ENCODE data around the gene DGCR6L.

The DGCR6L gene

DNA sequence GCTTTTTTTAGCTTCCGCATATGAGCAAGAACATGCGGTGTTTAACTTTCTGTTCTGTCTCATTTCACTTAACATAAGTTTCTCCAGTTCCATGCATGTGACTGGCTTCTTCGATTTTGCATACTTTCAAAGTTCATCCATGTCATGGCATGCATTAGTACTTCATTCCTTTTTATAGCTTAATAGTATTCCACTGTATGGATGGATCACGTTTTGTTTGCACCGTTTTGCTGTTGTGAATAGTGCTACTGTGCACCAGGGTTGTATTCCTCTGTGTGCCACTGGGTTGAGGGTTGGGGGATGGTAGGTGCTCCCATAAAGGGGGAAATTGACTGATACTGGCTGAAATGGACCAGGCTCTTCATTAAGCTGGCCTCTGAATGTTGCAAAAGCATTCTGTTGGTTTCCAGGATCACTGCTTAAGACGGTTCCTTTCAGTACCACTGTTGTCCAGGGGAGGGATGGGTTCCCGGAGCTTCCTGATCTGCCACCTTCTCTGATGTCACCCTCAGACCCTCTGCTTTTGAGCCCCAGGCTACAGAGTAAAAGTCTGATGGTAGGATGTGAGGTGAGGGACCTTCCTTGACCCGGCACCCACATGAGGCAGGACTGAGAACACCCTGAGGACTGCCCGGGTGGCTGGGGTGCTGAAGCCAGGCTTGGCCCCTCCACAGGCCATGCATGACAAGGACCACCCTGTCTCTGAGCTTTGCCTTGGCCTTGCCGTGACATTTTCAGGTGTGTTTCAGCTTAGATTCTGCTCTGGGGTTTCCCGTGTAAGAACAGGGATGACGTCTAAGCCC lies 24.4 kb downstream of the DGCR6L start:
- Mint-ChIP-seq H3K27me3 (ENCODE audit: low read depth, poor library complexity) (peaks cover 83% of the 10 kb centered on the region), H3K27ac (no peak overlapping the region), H3K4me3 (no peak overlapping the region), H3K4me1 (peaks cover 17% of the 10 kb centered on the region), H3K9me3 (no peaks in the 10 kb centered on the region), H3K36me3 (ENCODE audit: low read depth) (no peaks in the 10 kb centered on the region)
- TF ChIP-seq CTCF (IDR thresholded peaks at IDR 0.05), result no peak
- no peak for DNase-seq

GRCh38 chr22:20292673-20293232 lies 27.1 kb downstream of the DGCR6L start:
- H3K4me1 Mint-ChIP-seq, result peaks cover 22% of the 10 kb centered on the region
- no peaks in the 10 kb centered on the region for H3K9me3 Mint-ChIP-seq
- TF ChIP-seq CTCF (IDR thresholded peaks at IDR 0.05), result no peak
- no peak overlapping the region for H3K27ac Mint-ChIP-seq
- H3K36me3 Mint-ChIP-seq (ENCODE audit: low read depth), result no peaks in the 10 kb centered on the region
- peaks cover 70% of the 10 kb centered on the region for H3K27me3 Mint-ChIP-seq (ENCODE audit: low read depth, poor library complexity)
- H3K4me3 Mint-ChIP-seq, result no peak overlapping the region
- DNase-seq, result no peak

DNA sequence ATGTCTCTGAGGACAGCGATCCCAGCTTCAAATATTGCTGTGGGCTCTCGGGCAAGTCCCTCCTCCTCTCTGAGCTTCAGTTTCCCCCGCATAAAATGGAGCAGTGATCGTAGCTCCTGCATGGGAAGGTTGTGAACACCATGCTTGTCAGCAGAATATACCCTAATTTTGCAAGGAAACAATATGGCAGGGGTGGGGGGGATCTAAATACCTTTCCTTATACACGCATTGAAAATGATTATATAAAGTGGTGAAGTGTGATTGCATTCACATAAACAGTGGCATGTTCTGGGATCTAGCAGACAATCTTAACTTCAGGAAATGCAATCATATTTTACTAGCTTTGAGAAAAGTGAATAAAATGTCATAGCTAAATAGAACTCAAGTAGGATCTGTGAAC lies 27.8 kb downstream of the DGCR6L start:
- peaks cover 22% of the 10 kb centered on the region for H3K4me1 Mint-ChIP-seq
- no peak for DNase-seq
- H3K27ac Mint-ChIP-seq, result no peak overlapping the region
- no peak for TF ChIP-seq CTCF (IDR thresholded peaks at IDR 0.05)
- H3K27me3 Mint-ChIP-seq (ENCODE audit: low read depth, poor library complexity), result peaks cover 66% of the 10 kb centered on the region
- no peaks in the 10 kb centered on the region for H3K36me3 Mint-ChIP-seq (ENCODE audit: low read depth)
- no peaks in the 10 kb centered on the region for H3K9me3 Mint-ChIP-seq
- no peak overlapping the region for H3K4me3 Mint-ChIP-seq

DNA sequence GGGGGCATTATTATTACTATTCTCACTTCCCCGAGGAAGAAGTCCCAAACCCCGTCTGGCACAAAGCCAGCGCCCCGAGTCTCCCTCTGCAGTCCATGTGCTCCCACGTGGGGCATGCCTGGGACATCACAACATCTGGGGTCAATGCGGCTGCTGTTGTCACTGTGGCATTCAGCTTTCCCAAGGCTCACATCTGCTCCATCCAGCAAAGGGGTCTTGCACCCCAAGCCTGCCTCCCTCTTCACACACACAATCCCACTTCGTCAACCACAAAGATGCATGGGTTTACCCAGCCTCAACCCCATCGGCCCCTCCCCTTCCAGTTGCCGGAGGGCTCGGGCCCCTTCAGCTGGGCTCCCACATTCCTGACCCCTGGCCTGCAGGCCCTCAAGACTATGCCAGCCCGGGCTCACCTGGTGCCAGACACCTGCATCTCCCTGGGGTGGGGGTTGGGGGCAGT lies 28.2 kb downstream of the DGCR6L start:
- no peaks in the 10 kb centered on the region for H3K36me3 Mint-ChIP-seq (ENCODE audit: low read depth)
- H3K4me1 Mint-ChIP-seq, result peaks cover 25% of the 10 kb centered on the region
- no peak overlapping the region for H3K27ac Mint-ChIP-seq
- TF ChIP-seq CTCF (IDR thresholded peaks at IDR 0.05), result no peak
- H3K27me3 Mint-ChIP-seq (ENCODE audit: low read depth, poor library complexity), result peaks cover 65% of the 10 kb centered on the region
- no peaks in the 10 kb centered on the region for H3K9me3 Mint-ChIP-seq
- H3K4me3 Mint-ChIP-seq, result no peak overlapping the region
- DNase-seq, result no peak

GRCh38 chr22:20291249-20291586 lies 28.6 kb downstream of the DGCR6L start:
- no peak for TF ChIP-seq CTCF (IDR thresholded peaks at IDR 0.05)
- no peak for DNase-seq
- Mint-ChIP-seq H3K4me1 (peaks cover 26% of the 10 kb centered on the region), H3K27ac (no peak overlapping the region), H3K27me3 (ENCODE audit: low read depth, poor library complexity) (peaks cover 61% of the 10 kb centered on the region), H3K4me3 (no peak overlapping the region), H3K36me3 (ENCODE audit: low read depth) (no peaks in the 10 kb centered on the region), H3K9me3 (no peaks in the 10 kb centered on the region)

All from nephron progenitor cell (in vitro differentiated cells).